Body of pancreas (tissue), 4 donors: ENCODE data around the gene SLC9A9. TPM values are rescaled to one million over a fixed set of nuclear protein-coding genes. Genes with fewer than 3 reads are reported as not detected.

ENCODE experiments used
- ATAC-seq: fragments of 150-250 bp; one replicate; pipeline ENCODE4 v1.9.1; 2016
- DNase-seq, 4 donors: peaks; one replicate each; pipeline ENCODE4 v3.0.0-alpha.2; 2019
- H3K27ac ChIP-seq, 4 donors: fragments of 200-600 bp; sonication (generic); 1 replicate in 3 of 4; 2 replicates in 1 of 4; pipeline versions ENCODE4 v1.5.1 to v1.6.1; 2016 to 2019; ENCODE audit warnings: mild to moderate bottlenecking in 1 of 4, mixed read lengths in 1 of 4, moderate library complexity in 1 of 4
- H3K27me3 ChIP-seq, 2 donors: fragments of 200-600 bp; sonication (generic); one replicate each; pipeline ENCODE4 v1.6.0; 2016; ENCODE audit warnings: mild to moderate bottlenecking in 1 of 2
- H3K36me3 ChIP-seq, 2 donors: fragments of 200-600 bp; sonication (generic); replicated peaks in 1 of 2; 2 replicates each; pipeline ENCODE4 v1.5.1; 2016; ENCODE audit warnings: low read depth in 2 of 2; ENCODE audit not compliant: insufficient read depth in 1 of 2
- H3K4me1 ChIP-seq: fragments of 200-600 bp; sonication (generic); one replicate; pipeline ENCODE4 v1.6.0; 2016
- H3K4me3 ChIP-seq, 2 donors: fragments of 200-600 bp; sonication (generic); 1 replicate in 1 of 2; 2 replicates in 1 of 2; pipeline ENCODE4 v1.5.1; 2016 to 2019
- H3K9me3 ChIP-seq, 3 donors: fragments of 200-600 bp; sonication (generic); 1 replicate in 2 of 3; 2 replicates in 1 of 3; pipeline ENCODE4 v1.5.1; 2016
- CTCF ChIP-seq, 7 experiments: fragments of 450-650 bp in 4 of 7; fragments of 200-600 bp in 3 of 7; sonication (generic) in 3 of 7; IDR thresholded peaks; one replicate each; pipeline ENCODE4 v1.5.1; 2016 to 2019; ENCODE audit warnings: antibody characterized with exemption in 7 of 7
- POLR2A ChIP-seq, 3 donors: fragments of 450-650 bp; IDR thresholded peaks; one replicate each; pipeline ENCODE4 v1.6.1; 2016; ENCODE audit warnings: antibody characterized with exemption in 3 of 3, mild to moderate bottlenecking in 2 of 3
- WGBS, 2 donors: methylation state at CpG; one replicate each; pipeline ENCODE4 v1.1.5; 2017; 5-methylcytosine and 5-hydroxymethylcytosine counted together
- intact Hi-C: fragments of 100-400 bp; cut with DNase I; formaldehyde crosslinking; loops from one replicate; pipeline ENCODE4 v1.15.1; 2023
- total RNA-seq, 2 donors: library from RNA; depleted of rRNA; stranded (reverse); fragments of >200 nt; gene quantifications; one replicate each; pipeline ENCODE4 v1.1.0, GENCODE V29; 2016

The SLC9A9 gene
- total RNA-seq, 2 donors from 2014 or later = 1.6 to 2.3 TPM

- Histone ChIP-seq H3K4me1 (no peaks in the 10 kb centered on the region), H3K27me3 (no peaks in the 10 kb centered on the region), H3K9me3 (no peaks in the 10 kb centered on the region), H3K4me3 (no peak overlapping the region), H3K27ac (no peak overlapping the region), H3K36me3 (no peaks in the 10 kb centered on the region)
- no peak for DNase-seq
- intact Hi-C loops = no loop called here
- no peak for TF ChIP-seq CTCF (IDR thresholded peaks at IDR 0.05)
- no peak for TF ChIP-seq POLR2A (IDR thresholded peaks at IDR 0.05)
- ATAC-seq = no peak
- 83 to 91% methylated on average over 3 of the region's 3 CpGs for WGBS, 2 donors
These were observed 299.9 kb downstream of the SLC9A9 start for GRCh38 chr3:143548393-143548792.

GRCh38 chr3:143538577-143538981 is 309.7 kb downstream of the SLC9A9 start:
- intact Hi-C loops = no loop called here
- H3K4me1 ChIP-seq = no peaks in the 10 kb centered on the region
- no peaks in the 10 kb centered on the region for H3K36me3 ChIP-seq
- no peak for TF ChIP-seq CTCF (IDR thresholded peaks at IDR 0.05)
- no peak for TF ChIP-seq POLR2A (IDR thresholded peaks at IDR 0.05)
- ATAC-seq (no peak), DNase-seq (no peak)
- WGBS, 2 donors = 63 to 65% methylated on average over 2 of the region's 2 CpGs
- no peaks in the 10 kb centered on the region for H3K9me3 ChIP-seq
- H3K27ac ChIP-seq = no peak overlapping the region
- no peak overlapping the region for H3K4me3 ChIP-seq
- H3K27me3 ChIP-seq = no peaks in the 10 kb centered on the region

- intact Hi-C loops = no loop called here
- TF ChIP-seq POLR2A (IDR thresholded peaks at IDR 0.05) (no peak), CTCF (IDR thresholded peaks at IDR 0.05) (no peak)
- H3K4me1 ChIP-seq = no peaks in the 10 kb centered on the region
- no peak for ATAC-seq
- WGBS, 2 donors = 90 to 100% methylated on average over 1 of the region's 1 CpG
- H3K27me3 ChIP-seq = no peaks in the 10 kb centered on the region
- DNase-seq = no peak
- H3K4me3 ChIP-seq = no peak overlapping the region
- H3K36me3 ChIP-seq = no peaks in the 10 kb centered on the region
- no peak overlapping the region for H3K27ac ChIP-seq
- no peaks in the 10 kb centered on the region for H3K9me3 ChIP-seq
These were observed 310.2 kb downstream of the SLC9A9 start for GRCh38 chr3:143538061-143538460.

- WGBS, 2 donors = 51 to 55% methylated on average over 3 of the region's 3 CpGs
- Histone ChIP-seq H3K4me3 (no peak overlapping the region), H3K36me3 (no peaks in the 10 kb centered on the region), H3K27ac (no peak overlapping the region), H3K4me1 (no peaks in the 10 kb centered on the region), H3K27me3 (no peaks in the 10 kb centered on the region), H3K9me3 (no peaks in the 10 kb centered on the region)
- intact Hi-C loops = no loop called here
- no peak for TF ChIP-seq POLR2A (IDR thresholded peaks at IDR 0.05)
- no peak for TF ChIP-seq CTCF (IDR thresholded peaks at IDR 0.05)
- peak in 3 of 4 donors; percentile 12 to 19 (median 13) for DNase-seq
- ATAC-seq = peak; percentile 38
These were observed 311.3 kb downstream of the SLC9A9 start for GRCh38 chr3:143536817-143537535.
